Measurements from ENCODE around the gene CNP. TPM values are rescaled to one million over a fixed set of nuclear protein-coding genes. Genes with fewer than 3 reads are reported as not detected.

Gene CNP
- total RNA-seq, 1 experiment from 2014 or later, result 78.5 TPM

DNA sequence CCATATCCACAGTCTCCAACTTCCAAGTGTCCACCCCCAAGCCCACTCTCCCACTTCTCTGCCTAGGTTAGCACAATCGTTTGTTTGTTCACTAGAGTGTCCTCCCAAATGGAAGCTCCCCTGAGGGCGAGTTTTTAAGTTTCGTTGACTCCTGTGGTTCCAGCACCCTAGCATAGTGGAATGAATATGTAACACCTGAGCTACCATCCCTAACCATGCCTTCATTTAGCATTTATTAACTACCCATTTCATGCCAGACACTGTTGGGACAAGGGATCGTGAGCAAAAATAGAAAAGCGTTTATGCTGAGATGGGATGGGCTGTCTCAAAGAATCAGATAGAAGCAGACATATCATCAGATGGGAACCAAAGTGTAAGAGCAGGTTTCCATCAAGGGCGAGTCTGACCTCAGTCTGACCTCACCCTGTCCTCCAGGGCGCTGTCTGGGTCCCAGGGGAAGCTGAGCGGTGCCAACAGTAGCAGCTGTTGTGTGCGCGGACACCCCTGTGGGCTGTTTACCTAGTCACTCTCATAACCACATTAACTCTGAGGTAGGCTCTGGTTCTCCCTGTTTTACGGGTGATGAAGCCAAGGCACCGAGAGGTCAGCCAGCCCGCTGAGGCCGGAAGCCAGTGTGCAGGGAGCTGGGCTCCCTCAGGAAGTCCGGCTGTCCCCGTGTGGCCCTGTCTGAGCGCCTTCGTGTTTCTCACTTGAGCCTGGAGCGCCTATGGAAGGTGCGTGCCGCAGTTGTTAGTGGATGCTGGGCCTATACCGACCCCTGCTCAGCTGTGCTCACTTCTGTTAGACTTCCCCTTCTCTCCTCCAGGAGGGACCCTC lies 6.2 kb downstream of the CNP start:
- Histone ChIP-seq H3K23ac (ENCODE audit: insufficient read length, low read depth, low read length) (no peak overlapping the region), H3K23me2 (ENCODE audit: insufficient read length, low read depth, low read length, poor library complexity, severe bottlenecking) (no peaks in the 10 kb centered on the region), H3K9ac (ENCODE audit: extremely low read depth, insufficient read length, low read length) (no peak overlapping the region), H3K27ac (ENCODE audit: insufficient read length, low read depth, low read length) (no peak overlapping the region), H3K79me2 (ENCODE audit: insufficient read depth, low read length) (no peaks in the 10 kb centered on the region), H3K4me2 (ENCODE audit: insufficient read depth, insufficient read length, low read length) (no peak overlapping the region), H3K56ac (ENCODE audit: insufficient read length, low read depth, low read length) (no peak overlapping the region), H2AK5ac (ENCODE audit: insufficient read length, low read length) (no peak overlapping the region), H3K4ac (ENCODE audit: low read depth, low read length) (no peak overlapping the region), H3K14ac (ENCODE audit: insufficient read depth, low read length) (no peak overlapping the region), H4K5ac (ENCODE audit: insufficient read length, low read depth, low read length) (no peak overlapping the region), H4K20me1 (ENCODE audit: control insufficient read depth, insufficient read depth, insufficient read length) (no peaks in the 10 kb centered on the region), H4K8ac (replicated peaks; ENCODE audit: insufficient read length, low read depth, low read length) (no peak overlapping the region), H3K9me3 (ENCODE audit: control insufficient read depth, low read depth, low read length) (no peaks in the 10 kb centered on the region), H2BK120ac (ENCODE audit: low read depth, low read length, poor library complexity, severe bottlenecking) (no peak overlapping the region), H3K79me1 (ENCODE audit: insufficient read depth, low read depth, low read length, poor library complexity, severe bottlenecking) (no peaks in the 10 kb centered on the region), H4K91ac (ENCODE audit: insufficient read length, low read depth, low read length) (no peak overlapping the region), H3K27me3 (ENCODE audit: insufficient read depth, low read length) (no peaks in the 10 kb centered on the region), H2BK20ac (ENCODE audit: low read depth, low read length, poor library complexity, severe bottlenecking) (no peak overlapping the region), H2AFZ (ENCODE audit: low read length) (no peak overlapping the region), H2BK5ac (ENCODE audit: insufficient read length, low read length) (no peak overlapping the region), H2BK15ac (ENCODE audit: low read depth, low read length) (no peak overlapping the region), H3T11ph (ENCODE audit: low read length) (no peak overlapping the region), H3K4me1 (ENCODE audit: insufficient read depth, low read length) (no peaks in the 10 kb centered on the region), H3K18ac (ENCODE audit: insufficient read length, low read depth, low read length) (no peak overlapping the region), H2BK12ac (ENCODE audit: insufficient read length, low read depth, low read length) (no peak overlapping the region)
- DNase-seq, result no peak
- no peaks in the 10 kb centered on the region for H3K9me3 Mint-ChIP-seq
- WGBS (ENCODE audit: extremely low coverage, insufficient read length, low lambda C conversion rate), result no CpG with 5 or more reads among the region's 22 CpGs
- TF ChIP-seq, protein P1, sequence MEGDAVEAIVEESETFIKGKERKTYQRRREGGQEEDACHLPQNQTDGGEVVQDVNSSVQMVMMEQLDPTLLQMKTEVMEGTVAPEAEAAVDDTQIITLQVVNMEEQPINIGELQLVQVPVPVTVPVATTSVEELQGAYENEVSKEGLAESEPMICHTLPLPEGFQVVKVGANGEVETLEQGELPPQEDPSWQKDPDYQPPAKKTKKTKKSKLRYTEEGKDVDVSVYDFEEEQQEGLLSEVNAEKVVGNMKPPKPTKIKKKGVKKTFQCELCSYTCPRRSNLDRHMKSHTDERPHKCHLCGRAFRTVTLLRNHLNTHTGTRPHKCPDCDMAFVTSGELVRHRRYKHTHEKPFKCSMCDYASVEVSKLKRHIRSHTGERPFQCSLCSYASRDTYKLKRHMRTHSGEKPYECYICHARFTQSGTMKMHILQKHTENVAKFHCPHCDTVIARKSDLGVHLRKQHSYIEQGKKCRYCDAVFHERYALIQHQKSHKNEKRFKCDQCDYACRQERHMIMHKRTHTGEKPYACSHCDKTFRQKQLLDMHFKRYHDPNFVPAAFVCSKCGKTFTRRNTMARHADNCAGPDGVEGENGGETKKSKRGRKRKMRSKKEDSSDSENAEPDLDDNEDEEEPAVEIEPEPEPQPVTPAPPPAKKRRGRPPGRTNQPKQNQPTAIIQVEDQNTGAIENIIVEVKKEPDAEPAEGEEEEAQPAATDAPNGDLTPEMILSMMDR (conservative IDR thresholded peaks at IDR 0.05), result no peak
- peak overlapping the region in 2 of 3 experiments; percentile 30 to 56; a peak in 3 of 7 replicates for H3K27ac Mint-ChIP-seq
- no peaks in the 10 kb centered on the region for H3K27me3 Mint-ChIP-seq (ENCODE audit: low read depth)
- peaks cover 4 to 9% of the 10 kb centered on the region in 2 experiments for H3K4me1 Mint-ChIP-seq
- H3K36me3 Mint-ChIP-seq (ENCODE audit: insufficient read depth in 1 of 3, low read depth in 3 of 3), result peaks cover 33 to 88% (median 83%) of the 10 kb centered on the region in 3 experiments
- no peak overlapping the region for H3K4me3 Mint-ChIP-seq
